Neuron (in vitro differentiated cells): Measurements from ENCODE around the gene TGM1.

ENCODE experiments used
- H2AFZ ChIP-seq: one replicate; pipeline ENCODE4 v1.6.1; 2013; ENCODE audit warnings: low read depth, mild to moderate bottlenecking, inconsistent platforms, low read length, moderate library complexity
- H3K27me3 ChIP-seq: one replicate; pipeline ENCODE4 v1.6.1; 2013; ENCODE audit warnings: low read length; ENCODE audit not compliant: insufficient read depth
- H3K36me3 ChIP-seq: one replicate; pipeline ENCODE4 v1.6.1; 2013; ENCODE audit warnings: low read length; ENCODE audit not compliant: insufficient read depth
- H3K4me1 ChIP-seq: one replicate; pipeline ENCODE4 v1.6.1; 2013; ENCODE audit warnings: low read length; ENCODE audit not compliant: insufficient read depth
- H3K4me3 ChIP-seq: 2 replicates; pipeline ENCODE4 v1.5.1; 2013; ENCODE audit warnings: mild to moderate bottlenecking, low read length, moderate library complexity
- H3K9me3 ChIP-seq: one replicate; pipeline ENCODE4 v1.6.1; 2013; ENCODE audit warnings: low read length

Gene TGM1

DNA sequence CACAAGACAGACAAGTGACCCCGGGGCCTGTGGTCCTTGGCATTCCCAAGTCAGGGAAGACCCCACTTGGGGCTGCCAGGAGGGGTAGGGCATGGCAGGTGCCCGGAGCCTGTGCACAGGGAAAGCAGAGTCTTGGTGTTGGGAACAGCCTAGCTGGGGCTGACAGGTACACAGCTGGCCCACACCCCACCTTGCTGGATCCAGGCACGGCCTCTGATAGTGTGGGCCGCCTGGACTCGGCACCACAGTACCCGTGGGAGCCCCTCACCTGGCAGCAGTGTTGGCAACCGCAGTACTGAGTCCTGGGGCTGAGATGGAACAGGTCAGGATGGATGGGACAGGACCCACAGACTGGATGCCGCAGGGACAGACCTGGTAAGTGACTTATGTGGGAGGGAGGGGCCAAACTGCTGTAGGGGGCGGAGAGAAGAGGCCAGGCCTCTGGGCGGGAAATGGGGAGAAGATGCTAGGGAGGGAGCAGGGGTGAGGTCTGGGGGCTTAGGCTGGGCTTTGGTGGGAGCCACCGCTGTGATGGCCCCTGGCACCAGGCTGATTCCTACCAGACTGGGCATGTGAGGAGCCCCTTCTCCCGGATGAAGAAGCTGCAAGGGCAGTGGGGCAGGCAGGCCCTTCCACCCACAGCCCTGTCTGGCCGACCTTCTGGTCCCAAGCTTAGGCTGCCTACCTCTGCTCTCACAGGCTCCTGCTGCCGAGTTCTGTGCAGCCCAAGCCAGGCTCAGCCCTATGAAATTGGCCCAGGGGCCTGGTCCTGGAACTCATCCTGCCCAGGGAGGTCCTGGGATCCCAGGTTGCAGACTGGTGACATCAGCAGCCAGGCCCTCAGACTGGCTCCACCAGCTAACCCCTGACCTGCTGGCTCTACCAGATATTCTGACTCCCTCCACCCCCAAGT is at the start of gene TGM1:
Gene TGM1, minus strand, starts transcription at position 357 of the 913 bp plus-strand sequence. CDS start 825 bp downstream, outside the sequence.
- Histone ChIP-seq H3K27me3 (no peaks in the 10 kb centered on the region), H3K4me1 (no peaks in the 10 kb centered on the region), H3K36me3 (peaks cover 11% of the 10 kb centered on the region), H2AFZ (no peak within 1 kb of the TSS), H3K4me3 (no peak within 1 kb of the TSS), H3K9me3 (no peaks in the 10 kb centered on the region)

DNA sequence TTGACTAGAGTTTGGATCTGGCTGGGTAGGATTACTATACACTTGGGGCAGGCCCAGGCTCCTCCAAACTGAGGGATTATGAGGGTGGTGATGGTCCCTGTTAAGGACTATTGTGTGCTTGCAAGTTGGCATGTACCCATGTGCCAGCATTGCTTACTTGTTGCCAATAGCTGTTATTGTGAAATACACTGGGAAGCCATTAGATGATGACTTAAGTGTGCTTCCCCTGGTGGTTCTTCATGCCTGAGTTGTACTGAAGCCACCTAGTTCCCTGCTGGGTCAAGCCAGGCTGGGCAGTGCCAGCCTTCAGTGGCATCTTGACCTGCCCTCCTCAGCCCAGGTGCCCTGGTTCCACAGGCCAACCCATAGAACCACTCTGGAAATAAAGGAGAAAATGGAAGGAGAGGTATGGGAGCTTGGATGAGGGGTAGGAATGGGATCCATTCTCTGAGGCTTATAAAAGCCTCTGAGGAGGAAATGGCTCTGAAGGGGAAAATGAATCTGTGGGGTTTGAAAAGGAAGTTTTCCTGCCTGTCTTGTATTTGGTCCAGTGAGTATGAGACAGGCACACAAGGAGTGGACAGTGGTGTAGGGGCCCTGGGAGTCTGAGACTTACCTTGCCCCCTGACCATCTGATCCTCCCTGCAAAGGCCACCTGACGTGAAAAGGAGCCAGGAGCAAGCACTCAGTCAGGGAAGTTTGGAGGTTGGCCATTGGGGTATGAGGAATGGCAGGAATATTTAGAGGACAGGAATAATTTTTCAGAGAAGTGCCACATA is 49.0 kb upstream of the TGM1 start:
- H3K4me3 ChIP-seq = no peak overlapping the region
- H3K36me3 ChIP-seq = peaks cover 19% of the 10 kb centered on the region
- no peaks in the 10 kb centered on the region for H3K9me3 ChIP-seq
- no peak overlapping the region for H2AFZ ChIP-seq
- no peaks in the 10 kb centered on the region for H3K4me1 ChIP-seq
- H3K27me3 ChIP-seq = no peaks in the 10 kb centered on the region

DNA sequence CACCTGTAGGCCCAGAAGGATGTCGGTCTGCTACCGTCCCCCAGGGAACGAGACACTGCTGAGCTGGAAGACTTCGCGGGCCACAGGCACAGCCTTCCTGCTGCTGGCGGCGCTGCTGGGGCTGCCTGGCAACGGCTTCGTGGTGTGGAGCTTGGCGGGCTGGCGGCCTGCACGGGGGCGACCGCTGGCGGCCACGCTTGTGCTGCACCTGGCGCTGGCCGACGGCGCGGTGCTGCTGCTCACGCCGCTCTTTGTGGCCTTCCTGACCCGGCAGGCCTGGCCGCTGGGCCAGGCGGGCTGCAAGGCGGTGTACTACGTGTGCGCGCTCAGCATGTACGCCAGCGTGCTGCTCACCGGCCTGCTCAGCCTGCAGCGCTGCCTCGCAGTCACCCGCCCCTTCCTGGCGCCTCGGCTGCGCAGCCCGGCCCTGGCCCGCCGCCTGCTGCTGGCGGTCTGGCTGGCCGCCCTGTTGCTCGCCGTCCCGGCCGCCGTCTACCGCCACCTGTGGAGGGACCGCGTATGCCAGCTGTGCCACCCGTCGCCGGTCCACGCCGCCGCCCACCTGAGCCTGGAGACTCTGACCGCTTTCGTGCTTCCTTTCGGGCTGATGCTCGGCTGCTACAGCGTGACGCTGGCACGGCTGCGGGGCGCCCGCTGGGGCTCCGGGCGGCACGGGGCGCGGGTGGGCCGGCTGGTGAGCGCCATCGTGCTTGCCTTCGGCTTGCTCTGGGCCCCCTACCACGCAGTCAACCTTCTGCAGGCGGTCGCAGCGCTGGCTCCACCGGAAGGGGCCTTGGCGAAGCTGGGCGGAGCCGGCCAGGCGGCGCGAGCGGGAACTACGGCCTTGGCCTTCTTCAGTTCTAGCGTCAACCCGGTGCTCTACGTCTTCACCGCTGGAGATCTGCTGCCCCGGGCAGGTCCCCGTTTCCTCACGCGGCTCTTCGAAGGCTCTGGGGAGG is 47.9 kb upstream of the TGM1 start, which contains the start of gene LTB4R:
Gene LTB4R, plus strand, starts transcription at position 857 of the 959 bp plus-strand sequence. CDS start 4,150 bp downstream, outside the sequence.
- Histone ChIP-seq H3K9me3 (no peaks in the 10 kb centered on the region), H3K36me3 (peaks cover 26% of the 10 kb centered on the region), H3K4me3 (no peak within 1 kb of the TSS), H3K27me3 (no peaks in the 10 kb centered on the region), H3K4me1 (no peaks in the 10 kb centered on the region), H2AFZ (no peak within 1 kb of the TSS)

DNA sequence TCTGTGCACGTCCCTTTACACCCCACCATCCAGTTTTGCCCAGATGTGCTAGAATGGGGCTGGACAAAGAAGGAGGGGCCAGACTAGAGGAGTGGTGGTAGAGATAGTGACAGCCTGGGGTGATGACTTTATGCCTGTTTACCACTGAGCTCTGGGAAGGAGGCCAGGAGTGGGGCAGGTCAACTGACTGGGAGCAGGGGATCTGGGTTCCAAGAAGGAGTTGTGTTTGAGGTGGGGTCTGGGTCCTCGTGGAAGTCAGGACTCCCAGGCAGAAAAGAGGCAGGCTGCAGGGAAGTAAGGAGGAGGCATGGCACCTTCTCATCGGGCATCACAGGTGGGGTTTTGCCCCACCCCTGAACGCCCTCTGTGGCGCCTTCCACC is 47.3 kb upstream of the TGM1 start:
- Histone ChIP-seq H2AFZ (no peak overlapping the region), H3K36me3 (peaks cover 33% of the 10 kb centered on the region), H3K4me1 (no peaks in the 10 kb centered on the region), H3K9me3 (no peaks in the 10 kb centered on the region), H3K27me3 (no peaks in the 10 kb centered on the region), H3K4me3 (no peak overlapping the region)

DNA sequence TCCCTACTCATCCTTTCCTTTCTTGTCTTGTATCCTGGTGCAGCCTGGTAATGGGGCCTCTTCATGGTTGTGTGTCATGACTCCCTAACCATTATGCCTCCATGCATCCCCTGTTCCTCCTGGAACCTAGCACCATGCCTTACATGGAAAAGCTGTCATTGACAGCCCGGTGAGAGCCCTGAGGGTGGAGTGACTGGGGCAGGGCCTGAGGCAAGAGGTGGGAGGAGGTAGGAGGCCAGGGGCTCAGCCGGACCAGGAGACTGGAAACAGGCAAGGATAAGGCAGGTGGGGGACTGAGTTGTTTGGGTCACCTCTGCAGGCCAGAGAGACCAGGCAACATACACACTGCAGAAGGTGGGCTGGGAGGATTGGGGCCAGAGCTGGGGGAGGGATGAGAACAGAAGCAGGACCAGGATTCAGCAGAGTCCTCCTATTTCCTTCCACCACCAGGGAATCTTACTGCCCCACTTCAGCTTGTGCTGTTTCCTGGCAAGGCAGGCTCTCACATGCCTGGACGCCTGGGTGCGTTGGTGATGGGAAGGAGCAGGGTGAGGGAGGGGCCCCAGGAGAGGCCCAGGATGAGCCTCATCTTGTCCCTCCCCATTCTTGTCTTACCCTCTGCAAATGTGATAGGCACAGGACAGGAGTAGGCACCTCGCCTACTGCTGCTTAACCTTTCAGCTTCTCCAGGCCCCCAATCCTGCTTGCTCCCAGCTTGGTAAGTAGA is 46.7 kb upstream of the TGM1 start, which contains the start of gene LTB4R2:
Gene LTB4R2, plus strand, starts transcription at position 603 of the 727 bp plus-strand sequence. CDS start 525 bp downstream, outside the sequence.
- Histone ChIP-seq H3K36me3 (peaks cover 39% of the 10 kb centered on the region), H3K9me3 (no peaks in the 10 kb centered on the region), H3K4me3 (no peak within 1 kb of the TSS), H3K4me1 (no peaks in the 10 kb centered on the region), H3K27me3 (no peaks in the 10 kb centered on the region), H2AFZ (no peak within 1 kb of the TSS)

DNA sequence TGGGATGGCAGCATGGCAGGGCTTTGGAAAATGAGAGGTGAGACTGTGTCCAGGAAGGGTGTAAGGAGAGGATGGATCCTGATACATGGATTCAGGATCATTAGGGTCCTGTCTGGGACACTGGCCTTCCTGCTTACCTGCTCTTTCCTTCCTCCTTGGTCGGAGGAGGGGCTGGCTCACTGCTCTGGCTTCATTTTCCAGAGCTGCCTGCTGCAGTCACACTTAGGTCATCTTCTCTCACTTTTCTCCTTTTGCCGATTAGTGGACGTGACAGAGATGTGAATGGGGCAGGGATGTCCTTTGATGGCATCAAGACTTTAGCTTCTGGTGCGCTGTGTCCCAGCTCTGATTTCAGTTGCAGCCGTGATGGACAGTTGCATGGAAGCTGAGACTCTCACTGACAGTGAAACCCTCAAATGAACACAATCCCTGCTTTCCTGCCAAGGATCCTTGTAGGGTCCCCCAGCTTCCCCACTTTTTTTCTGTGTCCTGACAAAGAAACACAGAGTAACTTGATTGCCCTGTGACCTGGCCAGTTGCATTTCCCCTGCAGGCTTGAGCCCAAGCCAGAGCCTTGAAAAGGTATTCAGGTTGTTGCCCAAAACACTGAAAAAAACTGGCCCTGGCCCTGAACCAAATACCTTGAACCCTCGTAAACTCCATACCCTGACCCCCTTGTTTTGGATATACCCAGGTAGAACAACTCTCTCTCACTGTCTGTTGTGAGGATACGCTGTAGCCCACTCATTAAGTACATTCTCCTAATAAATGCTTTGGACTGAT is 45.6 kb upstream of the TGM1 start:
- H3K9me3 ChIP-seq = no peaks in the 10 kb centered on the region
- no peaks in the 10 kb centered on the region for H3K4me1 ChIP-seq
- no peak overlapping the region for H3K4me3 ChIP-seq
- no peak overlapping the region for H2AFZ ChIP-seq
- no peaks in the 10 kb centered on the region for H3K27me3 ChIP-seq
- peaks cover 50% of the 10 kb centered on the region for H3K36me3 ChIP-seq

DNA sequence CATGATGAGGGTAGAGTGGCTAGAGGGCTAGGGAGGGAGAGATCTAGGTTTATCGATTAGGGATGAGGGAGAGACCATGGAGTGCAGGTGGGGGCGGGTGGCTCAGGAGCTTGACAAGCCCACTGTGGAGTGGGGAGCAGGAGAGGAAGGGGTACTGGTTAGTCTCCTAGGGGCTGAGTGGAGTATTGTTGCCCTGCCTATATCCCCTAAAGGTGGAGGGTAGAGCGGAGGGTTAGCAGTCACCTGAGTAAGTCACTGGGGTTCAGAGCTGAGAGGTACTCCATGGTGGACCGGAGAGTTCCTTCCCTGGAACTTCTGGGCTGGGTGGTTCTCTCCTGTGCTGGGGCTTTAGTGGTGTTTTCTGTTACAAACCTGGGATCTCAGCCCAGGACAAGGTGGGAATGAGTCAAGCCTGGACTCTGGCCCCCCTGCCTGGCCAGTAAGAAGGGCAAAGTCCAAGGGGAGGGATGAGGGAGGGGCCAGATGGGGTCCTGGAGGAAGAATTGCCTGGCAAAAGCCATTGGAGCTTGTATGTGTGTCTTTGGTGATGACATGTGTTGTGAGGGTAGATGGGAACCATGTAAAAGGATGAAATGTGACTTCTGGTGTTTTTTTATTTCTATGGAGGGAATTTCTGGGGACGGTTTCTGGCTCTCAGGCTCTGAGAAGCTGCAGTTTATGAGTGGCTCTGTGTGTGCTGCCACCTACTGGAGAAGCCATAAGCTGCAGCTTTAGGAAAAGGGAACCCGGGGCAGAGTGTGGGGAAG is 44.8 kb upstream of the TGM1 start, which contains the start of gene CIDEB:
Gene CIDEB, minus strand, starts transcription at position 403 of the 767 bp plus-strand sequence. Its CDS starts 119 bp downstream, at position 284.
- H3K9me3 ChIP-seq = no peaks in the 10 kb centered on the region
- no peak within 1 kb of the TSS for H3K4me3 ChIP-seq
- no peaks in the 10 kb centered on the region for H3K27me3 ChIP-seq
- peaks cover 58% of the 10 kb centered on the region for H3K36me3 ChIP-seq
- no peaks in the 10 kb centered on the region for H3K4me1 ChIP-seq
- H2AFZ ChIP-seq = no peak within 1 kb of the TSS

DNA sequence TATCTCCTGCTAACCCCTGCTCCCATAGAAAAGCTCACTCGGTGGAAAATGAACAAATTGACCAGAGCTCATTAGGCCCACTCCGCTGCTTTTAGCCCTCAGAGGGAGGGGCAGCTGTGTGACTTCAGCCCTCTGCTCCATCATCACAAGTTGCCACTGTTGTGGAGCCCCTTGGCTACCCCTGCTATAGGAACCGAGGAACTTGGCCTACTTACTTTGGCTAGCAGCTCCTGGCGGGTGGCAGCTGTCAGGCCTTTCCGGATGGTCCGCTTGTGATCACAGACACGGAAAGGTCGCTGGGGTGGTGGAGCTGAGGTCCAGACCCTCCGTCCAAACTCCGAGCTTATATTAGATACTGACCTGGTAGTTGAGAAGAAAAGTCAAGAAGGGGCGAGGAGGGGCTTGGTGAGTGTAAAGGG is 44.2 kb upstream of the TGM1 start:
- H3K27me3 ChIP-seq = no peaks in the 10 kb centered on the region
- H3K36me3 ChIP-seq = peaks cover 64% of the 10 kb centered on the region
- H3K4me3 ChIP-seq = no peak overlapping the region
- no peaks in the 10 kb centered on the region for H3K9me3 ChIP-seq
- no peaks in the 10 kb centered on the region for H3K4me1 ChIP-seq
- no peak overlapping the region for H2AFZ ChIP-seq

DNA sequence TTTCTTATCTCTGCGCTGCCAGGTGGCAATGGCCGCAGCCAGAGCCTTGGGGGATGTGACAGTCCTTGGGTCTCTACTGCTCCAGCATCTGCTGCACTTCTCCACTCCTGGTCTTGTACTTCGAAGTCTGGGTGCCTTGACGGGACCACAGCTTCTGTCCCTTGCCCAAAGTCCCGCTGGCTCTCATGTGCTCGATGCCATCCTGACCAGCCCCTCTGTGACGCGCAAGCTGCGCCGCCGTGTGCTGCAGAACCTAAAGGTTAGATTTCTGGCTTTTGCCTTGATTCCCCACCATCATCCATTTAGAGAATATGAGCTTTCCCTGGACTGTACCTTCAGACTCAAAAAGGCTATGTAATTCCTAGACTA is 41.0 kb upstream of the TGM1 start:
- Histone ChIP-seq H3K4me1 (peaks cover 12% of the 10 kb centered on the region), H2AFZ (no peak overlapping the region), H3K4me3 (no peak overlapping the region), H3K27me3 (no peaks in the 10 kb centered on the region), H3K36me3 (peaks cover 62% of the 10 kb centered on the region), H3K9me3 (no peaks in the 10 kb centered on the region)

DNA sequence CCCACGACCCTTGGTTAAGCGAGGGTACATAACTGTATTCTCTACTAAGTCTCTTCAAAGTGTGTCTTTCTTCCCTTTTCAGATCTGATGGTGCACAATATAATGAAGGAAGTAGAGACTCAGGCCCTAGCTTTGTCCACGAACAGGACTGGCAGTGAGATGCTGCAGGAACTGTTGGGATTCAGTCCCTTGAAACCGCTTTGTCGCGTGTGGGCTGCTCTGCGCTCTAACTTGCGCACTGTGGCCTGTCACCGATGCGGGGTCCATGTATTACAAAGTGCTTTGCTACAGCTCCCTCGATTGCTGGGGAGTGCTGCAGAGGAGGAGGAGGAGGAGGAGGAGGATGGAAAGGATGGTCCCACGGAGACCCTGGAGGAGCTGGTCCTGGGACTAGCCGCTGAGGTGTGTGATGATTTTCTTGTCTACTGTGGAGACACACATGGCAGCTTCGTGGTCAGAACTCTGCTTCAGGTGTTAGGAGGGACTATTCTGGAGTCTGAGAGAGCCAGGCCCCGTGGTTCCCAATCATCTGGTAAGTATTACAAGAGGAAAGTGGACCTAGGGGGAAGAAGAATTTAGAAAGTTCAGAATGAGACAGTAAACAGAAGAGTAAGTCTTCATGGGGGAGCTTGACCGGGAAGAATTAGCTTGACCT is 37.5 kb upstream of the TGM1 start:
- peaks cover 46% of the 10 kb centered on the region for H3K36me3 ChIP-seq
- peak overlapping the region; percentile 62 for H2AFZ ChIP-seq
- peaks cover 13% of the 10 kb centered on the region for H3K4me1 ChIP-seq
- peak overlapping the region; percentile 86 for H3K4me3 ChIP-seq
- H3K27me3 ChIP-seq = no peaks in the 10 kb centered on the region
- H3K9me3 ChIP-seq = no peaks in the 10 kb centered on the region
